Esophagus muscularis mucosa (tissue), 4 donors: ENCODE data around the gene SH3PXD2B. TPM values are rescaled to one million over a fixed set of nuclear protein-coding genes. Genes with fewer than 3 reads are reported as not detected.

Experiments
- DNase-seq: peaks from one replicate; pipeline ENCODE4 v3.0.0-alpha.2; 2017; ENCODE audit errors: extremely low spot score
- H3K27ac ChIP-seq, 4 donors: fragments of 200-600 bp; sonication (generic); replicated peaks in 1 of 4; 1 replicate in 3 of 4; 2 replicates in 1 of 4; pipeline ENCODE4 v1.5.1; 2016 to 2019; ENCODE audit warnings: mild to moderate bottlenecking in 1 of 4
- H3K27me3 ChIP-seq, 4 donors: fragments of 200-600 bp; sonication (generic); one replicate each; pipeline versions ENCODE4 v1.5.1 to v1.6.0; 2016 to 2019
- H3K36me3 ChIP-seq, 4 donors: fragments of 200-600 bp; sonication (generic); one replicate each; pipeline ENCODE4 v1.5.1; 2016 to 2019
- H3K4me1 ChIP-seq, 4 donors: fragments of 200-600 bp; sonication (generic); one replicate each; pipeline ENCODE4 v1.5.1; 2016 to 2019
- H3K4me3 ChIP-seq, 4 donors: fragments of 200-600 bp; sonication (generic); 1 replicate in 2 of 4; 2 replicates in 2 of 4; pipeline ENCODE4 v1.5.1; 2016 to 2019; ENCODE audit warnings: mild to moderate bottlenecking in 4 of 4, moderate library complexity in 1 of 4
- H3K9me3 ChIP-seq, 4 donors: fragments of 200-600 bp; sonication (generic); 1 replicate in 3 of 4; 2 replicates in 1 of 4; pipeline ENCODE4 v1.5.1; 2016 to 2019
- CTCF ChIP-seq, 3 experiments: fragments of 200-600 bp in 2 of 3; fragments of 450-650 bp in 1 of 3; sonication (generic) in 2 of 3; IDR thresholded peaks; one replicate each; pipeline ENCODE4 v1.5.1; 2017 to 2019; ENCODE audit warnings: antibody characterized with exemption in 3 of 3, mild to moderate bottlenecking in 2 of 3, moderate library complexity in 1 of 3
- EP300 ChIP-seq: sonication (generic); formaldehyde crosslinking; IDR thresholded peaks from one replicate; pipeline ENCODE4 v1.6.1; 2017; ENCODE audit warnings: antibody characterized with exemption
- POLR2A ChIP-seq: fragments of 450-650 bp; IDR thresholded peaks from one replicate; pipeline ENCODE4 v1.6.1; 2017; ENCODE audit warnings: antibody characterized with exemption, moderate library complexity, mild to moderate bottlenecking, low read depth
- POLR2AphosphoS5 ChIP-seq, 2 donors: sonication (generic); formaldehyde crosslinking; IDR thresholded peaks; one replicate each; pipeline ENCODE4 v1.6.1; 2017; ENCODE audit warnings: antibody characterized with exemption in 2 of 2
- WGBS: methylation state at CpG from one replicate; pipeline ENCODE4 v1.1.5; 2018; 5-methylcytosine and 5-hydroxymethylcytosine counted together
- intact Hi-C: fragments of 100-400 bp; cut with DNase I; formaldehyde crosslinking; loops from one replicate; pipeline ENCODE4 v1.15.1; 2023
- total RNA-seq, 4 donors: library from RNA; depleted of rRNA; stranded (reverse); fragments of >200 nt; gene quantifications; one replicate each; pipeline versions ENCODE4 v1.1.0 to v1.2.1, GENCODE V29; 2016

Gene SH3PXD2B
- total RNA-seq, 4 donors from 2014 or later: 41.5 to 66.5 (median 49.2) TPM

- Histone ChIP-seq H3K27ac (no peak overlapping the region), H3K4me3 (no peak overlapping the region), H3K9me3 (no peaks in the 10 kb centered on the region), H3K27me3 (no peaks in the 10 kb centered on the region), H3K4me1 (peaks cover 2 to 15% (median 7%) of the 10 kb centered on the region in 4 donors), H3K36me3 (no peaks in the 10 kb centered on the region)
- WGBS: 82% methylated on average over 5 of the region's 8 CpGs
- no peak for TF ChIP-seq POLR2AphosphoS5 (IDR thresholded peaks at IDR 0.05)
- no peak for TF ChIP-seq CTCF (IDR thresholded peaks at IDR 0.05)
- no peak for TF ChIP-seq POLR2A
- TF ChIP-seq EP300: no peak
- intact Hi-C loops: no loop called here
- no peak for DNase-seq
Measured at GRCh38 chr5:172491481-172491880, 37.2 kb upstream of the SH3PXD2B start.

- H3K27ac ChIP-seq: no peak overlapping the region
- H3K36me3 ChIP-seq: no peaks in the 10 kb centered on the region
- no peaks in the 10 kb centered on the region for H3K27me3 ChIP-seq
- intact Hi-C loops: no loop called here
- 90% methylated on average over 7 of the region's 12 CpGs for WGBS
- no peak for DNase-seq
- H3K4me1 ChIP-seq: peaks cover 0 to 8% (median 4%) of the 10 kb centered on the region in 4 donors
- H3K9me3 ChIP-seq: no peaks in the 10 kb centered on the region
- no peak overlapping the region for H3K4me3 ChIP-seq
- TF ChIP-seq CTCF (IDR thresholded peaks at IDR 0.05) (no peak), POLR2AphosphoS5 (IDR thresholded peaks at IDR 0.05) (no peak), EP300 (no peak), POLR2A (no peak)
Measured at GRCh38 chr5:172490514-172491461, 36.5 kb upstream of the SH3PXD2B start.

- H3K36me3 ChIP-seq: no peaks in the 10 kb centered on the region
- DNase-seq: no peak
- H3K27ac ChIP-seq: no peak overlapping the region
- TF ChIP-seq POLR2AphosphoS5 (IDR thresholded peaks at IDR 0.05): no peak
- TF ChIP-seq CTCF (IDR thresholded peaks at IDR 0.05): no peak
- TF ChIP-seq EP300: no peak
- TF ChIP-seq POLR2A: no peak
- intact Hi-C loops: no loop called here
- no peaks in the 10 kb centered on the region for H3K27me3 ChIP-seq
- peaks cover 0 to 4% (median 0%) of the 10 kb centered on the region in 4 donors for H3K4me1 ChIP-seq
- 97% methylated on average over 12 of the region's 14 CpGs for WGBS
- H3K9me3 ChIP-seq: no peaks in the 10 kb centered on the region
- no peak overlapping the region for H3K4me3 ChIP-seq
Measured at GRCh38 chr5:172488221-172488620, 33.9 kb upstream of the SH3PXD2B start.

GRCh38 chr5:172487671-172488070 is 33.3 kb upstream of the SH3PXD2B start:
- H3K9me3 ChIP-seq: no peaks in the 10 kb centered on the region
- intact Hi-C loops: no loop called here
- no peak for DNase-seq
- H3K27ac ChIP-seq: peak overlapping the region in 2 of 4 donors; percentile 4 to 10
- no peak overlapping the region for H3K4me3 ChIP-seq
- no peaks in the 10 kb centered on the region for H3K27me3 ChIP-seq
- no peaks in the 10 kb centered on the region for H3K36me3 ChIP-seq
- H3K4me1 ChIP-seq: peaks cover 0 to 4% (median 0%) of the 10 kb centered on the region in 4 donors
- TF ChIP-seq POLR2A: no peak
- TF ChIP-seq CTCF (IDR thresholded peaks at IDR 0.05): no peak
- no peak for TF ChIP-seq POLR2AphosphoS5 (IDR thresholded peaks at IDR 0.05)
- TF ChIP-seq EP300: no peak
- WGBS: 80% methylated on average over 9 of the region's 9 CpGs
